Nasal cavity respiratory epithelium epithelial cell of viscerocranial mucosa (primary cell): ENCODE results near the gene ATAD1. TPM values are rescaled to one million over a fixed set of nuclear protein-coding genes. Genes with fewer than 3 reads are reported as not detected.

Source experiments
- total RNA-seq: library from RNA; depleted of rRNA; stranded (reverse); fragments of >200 nt; gene quantifications from 2 replicates; pipeline ENCODE4 v1.2.3, GENCODE V29; 2014

Gene ATAD1
- 69.4 and 82.0 TPM in 2 replicates for total RNA-seq

DNA sequence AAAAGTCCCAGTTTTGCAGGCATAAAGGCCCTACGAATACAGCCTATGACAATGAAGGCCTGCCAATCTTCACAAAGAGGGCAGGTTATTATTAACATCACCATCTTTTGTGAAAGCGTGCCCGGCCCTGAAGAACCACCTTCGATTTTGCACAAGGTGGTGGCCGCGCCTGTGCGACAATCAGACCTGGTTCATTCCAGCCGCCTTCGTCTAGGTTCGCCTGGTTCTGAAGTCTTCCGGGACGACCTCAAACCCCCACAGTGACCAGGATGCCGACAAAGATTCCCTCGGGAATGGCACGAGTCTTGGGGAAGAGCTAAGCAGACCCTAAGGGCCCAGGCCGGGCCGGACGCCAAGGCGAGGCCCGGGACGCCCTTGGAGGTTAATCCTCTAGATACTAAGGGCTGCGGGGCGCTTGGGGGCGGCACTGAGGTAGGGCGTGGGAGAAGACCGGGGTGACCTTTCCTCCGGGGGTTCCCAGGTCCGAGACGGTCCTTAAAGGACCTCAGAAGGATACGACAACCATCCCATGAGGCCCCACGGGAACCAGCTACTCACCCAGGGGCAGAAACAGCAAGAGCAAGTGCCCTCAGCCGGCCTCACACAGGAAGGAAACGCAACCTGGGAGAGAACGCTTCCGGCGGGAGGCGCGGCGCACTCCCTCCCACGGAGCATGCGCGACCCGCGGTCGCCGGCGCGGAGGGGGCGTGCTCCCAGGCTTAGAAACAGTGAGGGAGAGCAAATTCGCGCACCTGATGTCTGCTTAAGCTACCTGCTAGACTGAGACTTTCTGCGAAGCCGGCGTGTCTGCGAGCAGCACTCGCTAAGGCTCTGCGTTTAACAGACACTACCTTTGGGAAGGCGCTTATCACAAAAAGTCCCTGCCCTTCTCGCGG is at the start of gene ATAD1:
Gene ATAD1, minus strand, starts transcription at position 618 of the 896 bp plus-strand sequence. CDS start 3,627 bp downstream, outside the sequence.

DNA sequence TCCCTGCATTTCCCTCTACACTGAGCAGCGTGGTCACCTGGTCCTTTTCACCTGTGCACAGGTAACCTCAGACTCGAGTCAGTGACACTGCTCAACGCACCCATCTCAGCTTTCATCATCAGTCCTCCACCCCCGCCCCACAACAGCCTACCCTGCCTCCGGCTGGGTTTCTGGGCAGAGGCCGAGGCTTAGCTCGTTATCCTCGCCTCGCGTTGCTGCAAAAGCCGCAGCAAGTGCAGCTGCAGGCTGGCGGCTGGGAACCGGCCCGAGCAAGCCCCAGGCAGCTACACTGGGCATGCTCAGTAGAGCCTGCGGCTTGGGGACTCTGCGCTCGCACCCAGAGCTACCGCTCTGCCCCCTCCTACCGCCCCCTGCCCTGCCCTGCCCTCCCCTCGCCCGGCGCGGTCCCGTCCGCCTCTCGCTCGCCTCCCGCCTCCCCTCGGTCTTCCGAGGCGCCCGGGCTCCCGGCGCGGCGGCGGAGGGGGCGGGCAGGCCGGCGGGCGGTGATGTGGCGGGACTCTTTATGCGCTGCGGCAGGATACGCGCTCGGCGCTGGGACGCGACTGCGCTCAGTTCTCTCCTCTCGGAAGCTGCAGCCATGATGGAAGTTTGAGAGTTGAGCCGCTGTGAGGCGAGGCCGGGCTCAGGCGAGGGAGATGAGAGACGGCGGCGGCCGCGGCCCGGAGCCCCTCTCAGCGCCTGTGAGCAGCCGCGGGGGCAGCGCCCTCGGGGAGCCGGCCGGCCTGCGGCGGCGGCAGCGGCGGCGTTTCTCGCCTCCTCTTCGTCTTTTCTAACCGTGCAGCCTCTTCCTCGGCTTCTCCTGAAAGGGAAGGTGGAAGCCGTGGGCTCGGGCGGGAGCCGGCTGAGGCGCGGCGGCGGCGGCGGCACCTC is 45.3 kb upstream of the ATAD1 start, which contains the start of the genes KLLN and PTEN:
Gene KLLN, minus strand, starts transcription at position 481 of the 891 bp plus-strand sequence. CDS start 1,046 bp downstream, outside the sequence.
Gene PTEN, plus strand, starts transcription at position 573 of the 891 bp plus-strand sequence. CDS start 845 bp downstream, outside the sequence.

Other genes starting within 250 kb of the ATAD1 start
- 0.68 and 5.1 TPM in 2 replicates for gene PAPSS2, start 158.3 kb downstream of the ATAD1 start, total RNA-seq
- gene KLLN, start 45.3 kb upstream of the ATAD1 start, total RNA-seq = 0.34 and 0.71 TPM in 2 replicates
- gene PTEN, start 45.4 kb upstream of the ATAD1 start, total RNA-seq = 117 and 180 TPM in 2 replicates